ENCODE data around the gene ITK.
"Not testable (repeated sequence)": the region's sequence is repeated elsewhere in the genome, so short reads cannot be mapped to it uniquely, and the experiment has no call there.

Gene ITK

DNA sequence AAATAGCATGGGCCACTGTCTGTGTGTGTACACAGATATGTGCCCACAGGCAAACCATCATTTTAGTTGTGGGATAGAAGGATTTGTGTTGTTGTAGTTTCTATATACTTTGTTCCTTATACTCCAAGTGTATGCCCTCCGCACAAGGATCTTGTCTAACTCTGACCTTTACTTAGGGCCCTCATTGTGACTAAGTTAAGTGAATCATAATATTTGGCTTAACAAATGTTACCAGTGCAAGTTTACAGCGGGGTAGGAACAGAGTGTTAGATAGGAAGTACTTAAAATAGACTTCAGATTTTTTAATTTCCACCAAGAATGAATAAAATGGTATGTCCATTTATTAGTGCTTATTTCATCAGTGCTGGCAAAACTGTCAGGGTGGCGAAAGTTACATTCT, 55.8 kb downstream of the ITK start:
- TF ChIP-seq CTCF (IDR thresholded peaks at IDR 0.05; ENCODE audit: extremely low read depth, insufficient read depth, missing control alignments): no peak
- in situ Hi-C loops (cut with MboI; ENCODE audit: low pct_unique_long_range_greater_than_20kb, low sequenced_read_pairs, unreplicated experiment): no loop called here
- DNase-seq (ENCODE audit: low spot score): no peak

DNA sequence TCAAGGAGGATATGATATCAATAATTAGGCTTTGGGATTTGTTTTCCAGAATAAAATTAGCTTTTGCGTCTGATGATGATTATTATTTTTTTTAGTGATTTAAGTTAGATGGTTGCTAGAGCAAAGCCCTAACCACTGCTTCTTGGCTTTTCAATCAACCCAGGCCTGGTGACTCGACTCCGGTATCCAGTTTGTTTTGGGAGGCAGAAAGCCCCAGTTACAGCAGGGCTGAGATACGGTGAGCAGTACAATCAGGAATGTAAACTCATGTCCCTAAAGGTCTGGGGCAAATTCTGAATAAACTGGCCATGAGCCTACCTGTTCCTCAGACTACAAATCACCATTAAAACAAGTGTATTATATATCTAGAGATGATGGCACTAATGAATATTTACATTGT, 60.8 kb downstream of the ITK start:
- no peak for DNase-seq (ENCODE audit: low spot score)
- no peak for TF ChIP-seq CTCF (IDR thresholded peaks at IDR 0.05; ENCODE audit: extremely low read depth, insufficient read depth, missing control alignments)
- in situ Hi-C loops (cut with MboI; ENCODE audit: low pct_unique_long_range_greater_than_20kb, low sequenced_read_pairs, unreplicated experiment): no loop called here

DNA sequence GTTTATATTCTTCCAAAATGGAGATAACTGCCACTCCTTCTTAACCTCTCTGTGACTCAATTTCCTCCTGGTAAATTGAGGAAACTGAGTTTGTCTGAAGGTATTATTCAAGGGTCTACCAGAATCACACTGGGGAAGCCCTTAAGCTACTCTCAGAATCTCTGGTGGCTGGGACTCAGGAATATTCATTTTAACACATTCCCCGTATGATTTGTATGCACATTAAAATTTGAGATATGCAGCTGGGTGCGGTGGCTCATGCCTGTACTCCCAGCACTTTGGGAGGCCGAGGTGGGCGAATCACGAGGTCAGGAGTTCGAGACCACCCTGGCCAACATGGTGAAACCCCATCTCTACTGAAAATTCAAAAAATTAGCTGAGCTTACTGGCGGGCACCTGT, 64.1 kb downstream of the ITK start:
- in situ Hi-C loops (cut with MboI; ENCODE audit: low pct_unique_long_range_greater_than_20kb, low sequenced_read_pairs, unreplicated experiment); DNase-seq (ENCODE audit: low spot score): not testable (repeated sequence)

DNA sequence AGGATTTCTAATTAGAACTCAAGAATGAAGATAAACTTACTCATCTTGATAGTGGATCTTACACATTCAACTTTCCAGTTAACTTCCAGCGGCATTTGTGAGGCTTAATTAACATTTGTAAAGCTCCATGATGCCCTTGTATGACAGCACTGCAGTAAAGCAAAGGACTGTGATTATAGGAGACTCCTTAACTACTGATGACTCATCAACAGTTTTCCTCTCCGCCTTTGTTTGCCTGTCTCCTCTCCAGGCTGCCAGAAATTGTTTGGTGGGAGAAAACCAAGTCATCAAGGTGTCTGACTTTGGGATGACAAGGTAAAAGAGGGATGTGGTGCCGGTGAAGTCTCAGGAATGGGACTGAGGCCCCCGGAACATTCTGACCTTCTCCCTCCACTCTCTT, 64.8 kb downstream of the ITK start:
- no peak for DNase-seq (ENCODE audit: low spot score)
- in situ Hi-C loops (cut with MboI; ENCODE audit: low pct_unique_long_range_greater_than_20kb, low sequenced_read_pairs, unreplicated experiment): no loop called here
- no peak for TF ChIP-seq CTCF (IDR thresholded peaks at IDR 0.05; ENCODE audit: extremely low read depth, insufficient read depth, missing control alignments)

- DNase-seq (ENCODE audit: low spot score): no peak
- in situ Hi-C loops (cut with MboI; ENCODE audit: low pct_unique_long_range_greater_than_20kb, low sequenced_read_pairs, unreplicated experiment): no loop called here
- TF ChIP-seq CTCF (IDR thresholded peaks at IDR 0.05; ENCODE audit: extremely low read depth, insufficient read depth, missing control alignments): no peak
Observed at GRCh38 chr5:157245886-157246285, 65.2 kb downstream of the ITK start.

- no peak for DNase-seq (ENCODE audit: low spot score)
- in situ Hi-C loops (cut with MboI; ENCODE audit: low pct_unique_long_range_greater_than_20kb, low sequenced_read_pairs, unreplicated experiment): no loop called here
- no peak for TF ChIP-seq CTCF (IDR thresholded peaks at IDR 0.05; ENCODE audit: extremely low read depth, insufficient read depth, missing control alignments)
Observed at GRCh38 chr5:157247267-157247666, 66.6 kb downstream of the ITK start.

- no peak for DNase-seq (ENCODE audit: low spot score)
- in situ Hi-C loops (cut with MboI; ENCODE audit: low pct_unique_long_range_greater_than_20kb, low sequenced_read_pairs, unreplicated experiment): no loop called here
Observed at GRCh38 chr5:157248821-157249470, 68.3 kb downstream of the ITK start.

More at GRCh38 chr5:157248821-157249470, 68.3 kb downstream of the ITK start:
- no peak for TF ChIP-seq CTCF (IDR thresholded peaks at IDR 0.05; ENCODE audit: extremely low read depth, insufficient read depth, missing control alignments)
